Tibial artery (tissue), 4 donors: ENCODE data around the gene SGIP1.

Experiments
- DNase-seq, 2 donors: peaks; one replicate each; pipeline ENCODE4 v3.0.0-alpha.2; 2019
- H3K27ac ChIP-seq, 2 donors: fragments of 200-600 bp; sonication (generic) in 1 of 2; 1 replicate in 1 of 2; 2 replicates in 1 of 2; pipeline ENCODE4 v1.5.1; 2018 to 2019; ENCODE audit warnings: mild to moderate bottlenecking in 1 of 2
- H3K27me3 ChIP-seq, 2 donors: fragments of 200-600 bp; sonication (generic) in 1 of 2; one replicate each; pipeline versions ENCODE4 v1.5.1 to v1.6.0; 2016 to 2019
- H3K36me3 ChIP-seq, 3 donors: fragments of 200-600 bp; sonication (generic) in 2 of 3; one replicate each; pipeline ENCODE4 v1.5.1; 2016 to 2019; ENCODE audit warnings: mild to moderate bottlenecking in 2 of 3
- H3K4me1 ChIP-seq, 4 donors: fragments of 200-600 bp; sonication (generic) in 2 of 4; 1 replicate in 3 of 4; 2 replicates in 1 of 4; pipeline ENCODE4 v1.5.1; 2016 to 2019
- H3K4me3 ChIP-seq, 2 donors: fragments of 200-600 bp; sonication (generic) in 1 of 2; 1 replicate in 1 of 2; 2 replicates in 1 of 2; pipeline ENCODE4 v1.5.1; 2018 to 2019; ENCODE audit warnings: mild to moderate bottlenecking in 2 of 2
- H3K9me3 ChIP-seq, 3 donors: fragments of 200-600 bp; sonication (generic) in 1 of 3; one replicate each; pipeline ENCODE4 v1.5.1; 2016 to 2019
- CTCF ChIP-seq, 2 experiments: fragments of 200-600 bp in 1 of 2; fragments of 450-650 bp in 1 of 2; IDR thresholded peaks; one replicate each; pipeline ENCODE4 v1.5.1; 2017 to 2019; ENCODE audit warnings: antibody characterized with exemption in 2 of 2, mild to moderate bottlenecking in 1 of 2, moderate library complexity in 1 of 2
- intact Hi-C: fragments of 100-400 bp; cut with DNase I; formaldehyde crosslinking; loops from one replicate; pipeline ENCODE4 v1.15.0; 2023; ENCODE audit warnings: low total_unique reads

Gene SGIP1

GRCh38 chr1:66570196-66570595 is 36.2 kb downstream of the SGIP1 start:
- intact Hi-C loops: no loop called here
- no peak for TF ChIP-seq CTCF (IDR thresholded peaks at IDR 0.05)
- H3K36me3 ChIP-seq: no peaks in the 10 kb centered on the region
- no peaks in the 10 kb centered on the region for H3K27me3 ChIP-seq
- H3K4me1 ChIP-seq: peaks cover 0 to 27% (median 0%) of the 10 kb centered on the region in 4 donors
- H3K4me3 ChIP-seq: no peak overlapping the region
- DNase-seq: no peak
- no peaks in the 10 kb centered on the region for H3K9me3 ChIP-seq
- no peak overlapping the region for H3K27ac ChIP-seq

- Histone ChIP-seq H3K4me1 (peaks cover 0 to 36% (median 4%) of the 10 kb centered on the region in 4 donors), H3K36me3 (no peaks in the 10 kb centered on the region), H3K9me3 (no peaks in the 10 kb centered on the region), H3K4me3 (no peak overlapping the region), H3K27ac (no peak overlapping the region), H3K27me3 (no peaks in the 10 kb centered on the region)
- intact Hi-C loops: no loop called here
- no peak for DNase-seq
- no peak for TF ChIP-seq CTCF (IDR thresholded peaks at IDR 0.05)
Observed at GRCh38 chr1:66571789-66572188, 37.8 kb downstream of the SGIP1 start.

- no peaks in the 10 kb centered on the region for H3K36me3 ChIP-seq
- peaks cover 0 to 48% (median 5%) of the 10 kb centered on the region in 4 donors for H3K4me1 ChIP-seq
- intact Hi-C loops: no loop called here
- no peaks in the 10 kb centered on the region for H3K27me3 ChIP-seq
- DNase-seq: no peak
- no peak overlapping the region for H3K4me3 ChIP-seq
- no peak overlapping the region for H3K27ac ChIP-seq
- no peak for TF ChIP-seq CTCF (IDR thresholded peaks at IDR 0.05)
- H3K9me3 ChIP-seq: no peaks in the 10 kb centered on the region
Observed at GRCh38 chr1:66575739-66576138, 41.8 kb downstream of the SGIP1 start.

- no peak for TF ChIP-seq CTCF (IDR thresholded peaks at IDR 0.05)
- no peaks in the 10 kb centered on the region for H3K27me3 ChIP-seq
- no peaks in the 10 kb centered on the region for H3K9me3 ChIP-seq
- no peak overlapping the region for H3K4me3 ChIP-seq
- H3K27ac ChIP-seq: no peak overlapping the region
- H3K36me3 ChIP-seq: no peaks in the 10 kb centered on the region
- intact Hi-C loops: no loop called here
- peaks cover 0 to 45% (median 5%) of the 10 kb centered on the region in 4 donors for H3K4me1 ChIP-seq
- DNase-seq: no peak
Observed at GRCh38 chr1:66576645-66577044, 42.7 kb downstream of the SGIP1 start.

- H3K36me3 ChIP-seq: no peaks in the 10 kb centered on the region
- no peaks in the 10 kb centered on the region for H3K27me3 ChIP-seq
- no peaks in the 10 kb centered on the region for H3K9me3 ChIP-seq
- no peak overlapping the region for H3K4me3 ChIP-seq
- intact Hi-C loops: no loop called here
- no peak for TF ChIP-seq CTCF (IDR thresholded peaks at IDR 0.05)
- no peak for DNase-seq
- no peak overlapping the region for H3K27ac ChIP-seq
- H3K4me1 ChIP-seq: peaks cover 0 to 41% (median 5%) of the 10 kb centered on the region in 4 donors
Observed at GRCh38 chr1:66578841-66579240, 44.9 kb downstream of the SGIP1 start.

- Histone ChIP-seq H3K27me3 (no peaks in the 10 kb centered on the region), H3K36me3 (no peaks in the 10 kb centered on the region), H3K4me1 (peaks cover 0 to 44% (median 10%) of the 10 kb centered on the region in 4 donors), H3K27ac (no peak overlapping the region), H3K4me3 (no peak overlapping the region), H3K9me3 (no peaks in the 10 kb centered on the region)
- TF ChIP-seq CTCF (IDR thresholded peaks at IDR 0.05): no peak
- intact Hi-C loops: no loop called here
- no peak for DNase-seq
Observed at GRCh38 chr1:66580081-66580480, 46.1 kb downstream of the SGIP1 start.
